IMR-90 (cell line): Measurements from ENCODE around the gene ASPG. TPM values are rescaled to one million over a fixed set of nuclear protein-coding genes. Genes with fewer than 3 reads are reported as not detected.

Experiments
- ATAC-seq: fragments of 200-7000 bp; cut with Tn5 transposase; 2 replicates; pipeline ENCODE4 v1.9.1; 2020; ENCODE audit warnings: low read depth, mild to moderate bottlenecking, moderate library complexity
- BruUV-seq: library from RNA; stranded (reverse); fragments of 400-500 nt; replicated peaks from 2 replicates; lab custom pipeline; 2021; lab: Mats Ljungman, UMichigan
- CTCF ChIA-PET: fragments of 300-600 bp; formaldehyde crosslinking; extraction: SDS; loops from one replicate; lab custom pipeline; 2021; ENCODE audit warnings: antibody characterized with exemption; lab: Yijun Ruan, JAX
- POLR2A ChIA-PET: fragments of 300-600 bp; sonication (Branson Sonifier 250); formaldehyde crosslinking; loops from one replicate; lab custom pipeline; 2022; ENCODE audit warnings: antibody characterized with exemption; ENCODE audit not compliant: unreplicated experiment; lab: Charles Lee
- DNase-seq: peaks from one replicate; pipeline ENCODE4 v3.0.0; 2013
- H2AFZ ChIP-seq: replicated peaks from 2 replicates; pipeline ENCODE3; 2013; ENCODE audit warnings: low read length, mild to moderate bottlenecking; ENCODE audit not compliant: poor library complexity
- H2AK5ac ChIP-seq: 2 replicates; pipeline ENCODE4 v1.6.1; 2013; ENCODE audit warnings: low read depth, low read length, inconsistent platforms
- H2AK9ac ChIP-seq: replicated peaks from 2 replicates; pipeline ENCODE3; 2013; ENCODE audit warnings: mild to moderate bottlenecking, low read depth, low read length, moderate library complexity; ENCODE audit not compliant: poor library complexity
- H2BK120ac ChIP-seq: 2 replicates; pipeline ENCODE4 v1.6.1; 2013; ENCODE audit warnings: low read depth, low read length, inconsistent platforms
- H2BK15ac ChIP-seq: 3 replicates; pipeline ENCODE4 v1.6.1; 2013; ENCODE audit warnings: low read depth, low read length, inconsistent platforms
- H2BK20ac ChIP-seq: 2 replicates; pipeline ENCODE4 v1.6.1; 2013; ENCODE audit warnings: low read depth, mild to moderate bottlenecking, inconsistent platforms, low read length, moderate library complexity
- H2BK5ac ChIP-seq: 2 replicates; pipeline ENCODE4 v1.6.1; 2013; ENCODE audit warnings: mild to moderate bottlenecking, low read depth, low read length, inconsistent platforms; ENCODE audit not compliant: poor library complexity, severe bottlenecking
- H3K14ac ChIP-seq: replicated peaks from 2 replicates; pipeline ENCODE4 v1.6.1; 2013; ENCODE audit warnings: low read depth, low read length, inconsistent platforms
- H3K18ac ChIP-seq: 2 replicates; pipeline ENCODE4 v1.6.1; 2013; ENCODE audit warnings: low read depth, low read length, control low read depth
- H3K23ac ChIP-seq: 2 replicates; pipeline ENCODE4 v1.6.1; 2013; ENCODE audit warnings: low read depth, low read length, inconsistent platforms
- H3K27ac ChIP-seq: 2 replicates; pipeline ENCODE4 v1.5.1; 2013; ENCODE audit warnings: mild to moderate bottlenecking, control low read depth, low read length; ENCODE audit not compliant: insufficient read depth
- H3K27me3 ChIP-seq: 2 replicates; pipeline ENCODE4 v1.6.1; 2013; ENCODE audit warnings: low read length; ENCODE audit not compliant: control insufficient read depth, insufficient read depth
- H3K36me3 ChIP-seq: 2 replicates; pipeline ENCODE4 v1.6.1; 2013; ENCODE audit warnings: low read length, mixed read lengths; ENCODE audit not compliant: control insufficient read depth, insufficient read depth
- H3K4ac ChIP-seq: 2 replicates; pipeline ENCODE4 v1.6.1; 2013; ENCODE audit warnings: low read depth, low read length, inconsistent platforms
- H3K4me1 ChIP-seq: 2 replicates; pipeline ENCODE4 v1.6.1; 2013; ENCODE audit warnings: low read length, mixed read lengths; ENCODE audit not compliant: control insufficient read depth, insufficient read depth
- H3K4me2 ChIP-seq: 2 replicates; pipeline ENCODE4 v1.6.1; 2013; ENCODE audit warnings: low read depth, mild to moderate bottlenecking, control low read depth, low read length, moderate library complexity
- H3K4me3 ChIP-seq: 2 replicates; pipeline ENCODE4 v1.5.1; 2013; ENCODE audit warnings: low read depth, mild to moderate bottlenecking, control low read depth, low read length, moderate library complexity; ENCODE audit not compliant: insufficient read depth
- H3K56ac ChIP-seq: 2 replicates; pipeline ENCODE4 v1.6.1; 2013; ENCODE audit warnings: low read length, inconsistent platforms; ENCODE audit not compliant: insufficient read depth; ENCODE audit errors: extremely low read depth
- H3K79me1 ChIP-seq, 2 experiments: 2 replicates each; pipeline ENCODE4 v1.6.1; 2013; ENCODE audit warnings: low read length in 2 of 2, inconsistent platforms in 1 of 2, low read depth in 1 of 2
- H3K9ac ChIP-seq: 2 replicates; pipeline ENCODE4 v1.6.1; 2013; ENCODE audit warnings: low read depth, low read length, control low read depth
- H3K9me1 ChIP-seq: 2 replicates; pipeline ENCODE4 v1.6.1; 2013; ENCODE audit warnings: low read length, inconsistent platforms; ENCODE audit not compliant: insufficient read depth
- H3K9me3 ChIP-seq: 2 replicates; pipeline ENCODE4 v1.6.1; 2013; ENCODE audit warnings: low read length; ENCODE audit not compliant: control insufficient read depth, insufficient read depth
- H4K20me1 ChIP-seq: 2 replicates; pipeline ENCODE4 v1.6.1; 2013; ENCODE audit warnings: low read length, inconsistent platforms; ENCODE audit not compliant: insufficient read depth
- H4K5ac ChIP-seq: 2 replicates; pipeline ENCODE4 v1.6.1; 2013; ENCODE audit warnings: mild to moderate bottlenecking, low read depth, low read length, control low read depth
- H4K8ac ChIP-seq, 2 experiments: 2 replicates each; pipeline ENCODE4 v1.6.1; 2013; ENCODE audit warnings: low read depth in 2 of 2, low read length in 2 of 2, control low read depth in 1 of 2, inconsistent platforms in 1 of 2
- H4K91ac ChIP-seq: 2 replicates; pipeline ENCODE4 v1.6.1; 2013; ENCODE audit warnings: low read depth, low read length, inconsistent platforms; ENCODE audit not compliant: insufficient read depth
- BHLHE40 ChIP-seq: fragments of 150-350 bp; IDR thresholded peaks from 2 replicates; pipeline ENCODE4 v1.6.1; 2016; ENCODE audit warnings: mild to moderate bottlenecking, low read depth, low read length
- CEBPB ChIP-seq: IDR thresholded peaks from 2 replicates; pipeline ENCODE4 v1.6.1; 2012; ENCODE audit warnings: low read depth, low read length, improper control_type of control experiment
- FOS ChIP-seq: fragments of 150-350 bp; IDR thresholded peaks from 2 replicates; pipeline ENCODE4 v1.6.1; 2016; ENCODE audit warnings: low read depth, low read length
- MXI1 ChIP-seq: IDR thresholded peaks from 2 replicates; pipeline ENCODE4 v1.6.1; 2012; ENCODE audit warnings: low read depth, mild to moderate bottlenecking, low read length, moderate library complexity, borderline replicate concordance
- NFE2L2 ChIP-seq: fragments of 150-350 bp; IDR thresholded peaks from 2 replicates; pipeline ENCODE4 v1.6.1; 2016; ENCODE audit warnings: low read depth, mild to moderate bottlenecking, low read length
- RAD21 ChIP-seq: IDR thresholded peaks from 2 replicates; pipeline ENCODE4 v1.6.1; 2012; ENCODE audit warnings: low read length, improper control_type of control experiment
- WGBS, 2 experiments: methylation state at CpG; one replicate each; pipeline versions ENCODE4 v1.1.5 to v1.1.7; 2013; ENCODE audit warnings: missing lambda C conversion rate in 2 of 2; ENCODE audit not compliant: insufficient read length in 1 of 2; ENCODE audit errors: extremely low coverage in 2 of 2; 5-methylcytosine and 5-hydroxymethylcytosine counted together
- dilution Hi-C: fragments of 300-500 bp; cut with HindIII; formaldehyde crosslinking; loops from one replicate; pipeline ENCODE4 v1.14.3; 2018; ENCODE audit warnings: low sequenced_read_pairs; ENCODE audit not compliant: unreplicated experiment
- in situ Hi-C: fragments of 300-500 bp; cut with MboI; formaldehyde crosslinking; loops from 3 replicates; pipeline ENCODE4 v1.14.3; 2019; ENCODE audit warnings: low sequenced_read_pairs, inconsistent platforms, mixed read lengths
- intact Hi-C: fragments of 100-400 bp; cut with micrococcal nuclease; formaldehyde crosslinking; loops from 2 replicates; pipeline ENCODE4 v1.10.0; 2022
- polyA plus RNA-seq, 3 experiments: library from polyadenylated mRNA; depleted of rRNA; stranded (reverse); fragments of >200 nt; gene quantifications; 2 replicates each; pipeline ENCODE4 v1.2.3, GENCODE V29; 2012; ENCODE audit warnings: low replicate concordance in 1 of 3
- total RNA-seq: library from RNA; depleted of rRNA; stranded (reverse); fragments of >200 nt; gene quantifications from 2 replicates; pipeline ENCODE4 v1.2.3, GENCODE V29; 2012
- TF ChIP-seq, protein P1 (sequence below): conservative IDR thresholded peaks from 2 replicates; pipeline ENCODE4 v1.5.1; 2012; ENCODE audit warnings: mild to moderate bottlenecking, low read depth, low read length, improper control_type of control experiment

ASPG gene
- total and polyA plus RNA-seq, 2 of the 4 experiments (the other 2 are of a cell fraction), result not detected

DNA sequence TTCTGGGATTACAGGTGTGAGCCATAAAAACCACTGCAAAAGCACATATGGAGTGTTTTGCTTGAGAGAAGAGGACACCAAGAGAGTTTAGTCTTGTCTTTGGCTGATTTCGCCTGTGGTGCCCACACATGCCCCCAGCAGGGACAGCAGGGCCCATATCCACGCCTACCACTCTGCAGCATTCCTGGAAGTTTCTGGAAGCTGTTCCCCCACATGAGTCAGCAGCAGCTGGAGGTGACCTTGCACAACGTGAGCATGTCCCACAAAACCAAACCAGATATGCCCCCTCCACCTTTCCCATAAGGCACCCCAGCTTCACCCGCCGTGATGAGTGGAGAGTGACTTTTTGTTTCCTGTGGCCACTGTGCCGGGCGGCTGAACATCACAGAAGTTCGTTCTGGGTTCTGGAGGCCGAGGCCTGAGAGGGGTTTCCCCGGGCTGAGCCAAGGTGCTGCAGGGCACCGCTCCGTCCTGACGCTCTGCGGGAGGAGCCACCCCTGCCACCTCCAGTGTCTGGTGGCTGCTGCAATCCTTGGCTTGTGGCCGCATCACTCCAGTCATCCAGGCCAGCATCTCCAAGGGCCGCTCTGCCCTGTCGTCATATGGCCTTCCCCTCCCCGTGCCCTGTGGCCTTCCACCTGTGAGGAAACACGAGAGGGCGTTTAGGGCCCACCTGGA lies 4.7 kb downstream of the ASPG start:
- no peak for TF ChIP-seq BHLHE40
- no peak for TF ChIP-seq FOS
- no peak for TF ChIP-seq MXI1
- no peak for TF ChIP-seq RAD21
- TF ChIP-seq, protein P1, sequence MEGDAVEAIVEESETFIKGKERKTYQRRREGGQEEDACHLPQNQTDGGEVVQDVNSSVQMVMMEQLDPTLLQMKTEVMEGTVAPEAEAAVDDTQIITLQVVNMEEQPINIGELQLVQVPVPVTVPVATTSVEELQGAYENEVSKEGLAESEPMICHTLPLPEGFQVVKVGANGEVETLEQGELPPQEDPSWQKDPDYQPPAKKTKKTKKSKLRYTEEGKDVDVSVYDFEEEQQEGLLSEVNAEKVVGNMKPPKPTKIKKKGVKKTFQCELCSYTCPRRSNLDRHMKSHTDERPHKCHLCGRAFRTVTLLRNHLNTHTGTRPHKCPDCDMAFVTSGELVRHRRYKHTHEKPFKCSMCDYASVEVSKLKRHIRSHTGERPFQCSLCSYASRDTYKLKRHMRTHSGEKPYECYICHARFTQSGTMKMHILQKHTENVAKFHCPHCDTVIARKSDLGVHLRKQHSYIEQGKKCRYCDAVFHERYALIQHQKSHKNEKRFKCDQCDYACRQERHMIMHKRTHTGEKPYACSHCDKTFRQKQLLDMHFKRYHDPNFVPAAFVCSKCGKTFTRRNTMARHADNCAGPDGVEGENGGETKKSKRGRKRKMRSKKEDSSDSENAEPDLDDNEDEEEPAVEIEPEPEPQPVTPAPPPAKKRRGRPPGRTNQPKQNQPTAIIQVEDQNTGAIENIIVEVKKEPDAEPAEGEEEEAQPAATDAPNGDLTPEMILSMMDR, result no peak
- no peak for TF ChIP-seq CEBPB
- TF ChIP-seq NFE2L2, result no peak

More for the DNA sequence above, 4.7 kb downstream of the ASPG start:
- intact Hi-C loops, result no loop called here
- no peak overlapping the region for H4K5ac ChIP-seq
- peaks cover 2% of the 10 kb centered on the region; the same call in 1 of the 2 replicates for H3K27me3 ChIP-seq
- CTCF ChIA-PET, result no interaction called here
- no peak overlapping the region for H3K56ac ChIP-seq
- WGBS, 2 experiments, result 88% methylated on average over 5 of the region's 20 CpGs; no CpG with 5 or more reads in 1 of the 2 experiments
- POLR2A ChIA-PET, result no interaction called here
- dilution Hi-C loops, result no loop called here
- in situ Hi-C loops, result loop anchor here (25.0 kb wide), 2 partner anchors 472 to 547 kb away; no protein-coding TSS in a partner anchor
- H4K20me1 ChIP-seq, result no peaks in the 10 kb centered on the region
- no peak overlapping the region for H3K23ac ChIP-seq
- no peak overlapping the region for H2BK20ac ChIP-seq
- H3K79me1 ChIP-seq, result no peaks in the 10 kb centered on the region
- no peak overlapping the region for H4K91ac ChIP-seq
- H3K14ac ChIP-seq, result no peak overlapping the region
- H2AK9ac ChIP-seq, result no peak overlapping the region
- no peaks in the 10 kb centered on the region for H3K4me1 ChIP-seq
- no peak overlapping the region for H3K4ac ChIP-seq
- no peak overlapping the region for H2AFZ ChIP-seq
- no peak for ATAC-seq
- H4K8ac ChIP-seq, result no peak overlapping the region
- DNase-seq, result no peak
- H3K9ac ChIP-seq, result no peak overlapping the region
- BruUV-seq, result no TSS peak
- no peak overlapping the region for H3K27ac ChIP-seq
- H2BK120ac ChIP-seq, result no peak overlapping the region
- H3K4me3 ChIP-seq, result no peak overlapping the region
- H2BK5ac ChIP-seq, result no peak overlapping the region
- no peak overlapping the region for H3K4me2 ChIP-seq
- no peaks in the 10 kb centered on the region for H3K9me1 ChIP-seq
- no peak overlapping the region for H2AK5ac ChIP-seq
- H3K18ac ChIP-seq, result no peak overlapping the region
- no peak overlapping the region for H2BK15ac ChIP-seq
- no peaks in the 10 kb centered on the region for H3K9me3 ChIP-seq
- H3K36me3 ChIP-seq, result no peaks in the 10 kb centered on the region
